IMR-90 (cell line): Measurements from ENCODE around the gene CAPN7. TPM values are rescaled to one million over a fixed set of nuclear protein-coding genes. Genes with fewer than 3 reads are reported as not detected.

Source experiments
- ATAC-seq: fragments of 200-7000 bp; cut with Tn5 transposase; 2 replicates; pipeline ENCODE4 v1.9.1; 2020; ENCODE audit warnings: low read depth, mild to moderate bottlenecking, moderate library complexity
- BruUV-seq: library from RNA; stranded (reverse); fragments of 400-500 nt; replicated peaks from 2 replicates; lab custom pipeline; 2021; lab: Mats Ljungman, UMichigan
- CTCF ChIA-PET: fragments of 300-600 bp; formaldehyde crosslinking; extraction: SDS; loops from one replicate; lab custom pipeline; 2021; ENCODE audit warnings: antibody characterized with exemption; lab: Yijun Ruan, JAX
- POLR2A ChIA-PET: fragments of 300-600 bp; sonication (Branson Sonifier 250); formaldehyde crosslinking; loops from one replicate; lab custom pipeline; 2022; ENCODE audit warnings: antibody characterized with exemption; ENCODE audit not compliant: unreplicated experiment; lab: Charles Lee
- DNase-seq: peaks from one replicate; pipeline ENCODE4 v3.0.0; 2013
- H2AFZ ChIP-seq: replicated peaks from 2 replicates; pipeline ENCODE3; 2013; ENCODE audit warnings: low read length, mild to moderate bottlenecking; ENCODE audit not compliant: poor library complexity
- H2AK5ac ChIP-seq: 2 replicates; pipeline ENCODE4 v1.6.1; 2013; ENCODE audit warnings: low read depth, low read length, inconsistent platforms
- H2AK9ac ChIP-seq: replicated peaks from 2 replicates; pipeline ENCODE3; 2013; ENCODE audit warnings: mild to moderate bottlenecking, low read depth, low read length, moderate library complexity; ENCODE audit not compliant: poor library complexity
- H2BK120ac ChIP-seq: 2 replicates; pipeline ENCODE4 v1.6.1; 2013; ENCODE audit warnings: low read depth, low read length, inconsistent platforms
- H2BK15ac ChIP-seq: 3 replicates; pipeline ENCODE4 v1.6.1; 2013; ENCODE audit warnings: low read depth, low read length, inconsistent platforms
- H2BK20ac ChIP-seq: 2 replicates; pipeline ENCODE4 v1.6.1; 2013; ENCODE audit warnings: low read depth, mild to moderate bottlenecking, inconsistent platforms, low read length, moderate library complexity
- H2BK5ac ChIP-seq: 2 replicates; pipeline ENCODE4 v1.6.1; 2013; ENCODE audit warnings: mild to moderate bottlenecking, low read depth, low read length, inconsistent platforms; ENCODE audit not compliant: poor library complexity, severe bottlenecking
- H3K14ac ChIP-seq: replicated peaks from 2 replicates; pipeline ENCODE4 v1.6.1; 2013; ENCODE audit warnings: low read depth, low read length, inconsistent platforms
- H3K18ac ChIP-seq: 2 replicates; pipeline ENCODE4 v1.6.1; 2013; ENCODE audit warnings: low read depth, low read length, control low read depth
- H3K23ac ChIP-seq: 2 replicates; pipeline ENCODE4 v1.6.1; 2013; ENCODE audit warnings: low read depth, low read length, inconsistent platforms
- H3K27ac ChIP-seq: 2 replicates; pipeline ENCODE4 v1.5.1; 2013; ENCODE audit warnings: mild to moderate bottlenecking, control low read depth, low read length; ENCODE audit not compliant: insufficient read depth
- H3K27me3 ChIP-seq: 2 replicates; pipeline ENCODE4 v1.6.1; 2013; ENCODE audit warnings: low read length; ENCODE audit not compliant: control insufficient read depth, insufficient read depth
- H3K36me3 ChIP-seq: 2 replicates; pipeline ENCODE4 v1.6.1; 2013; ENCODE audit warnings: low read length, mixed read lengths; ENCODE audit not compliant: control insufficient read depth, insufficient read depth
- H3K4ac ChIP-seq: 2 replicates; pipeline ENCODE4 v1.6.1; 2013; ENCODE audit warnings: low read depth, low read length, inconsistent platforms
- H3K4me1 ChIP-seq: 2 replicates; pipeline ENCODE4 v1.6.1; 2013; ENCODE audit warnings: low read length, mixed read lengths; ENCODE audit not compliant: control insufficient read depth, insufficient read depth
- H3K4me2 ChIP-seq: 2 replicates; pipeline ENCODE4 v1.6.1; 2013; ENCODE audit warnings: low read depth, mild to moderate bottlenecking, control low read depth, low read length, moderate library complexity
- H3K4me3 ChIP-seq: 2 replicates; pipeline ENCODE4 v1.5.1; 2013; ENCODE audit warnings: low read depth, mild to moderate bottlenecking, control low read depth, low read length, moderate library complexity; ENCODE audit not compliant: insufficient read depth
- H3K56ac ChIP-seq: 2 replicates; pipeline ENCODE4 v1.6.1; 2013; ENCODE audit warnings: low read length, inconsistent platforms; ENCODE audit not compliant: insufficient read depth; ENCODE audit errors: extremely low read depth
- H3K79me1 ChIP-seq, 2 experiments: 2 replicates each; pipeline ENCODE4 v1.6.1; 2013; ENCODE audit warnings: low read length in 2 of 2, inconsistent platforms in 1 of 2, low read depth in 1 of 2
- H3K9ac ChIP-seq: 2 replicates; pipeline ENCODE4 v1.6.1; 2013; ENCODE audit warnings: low read depth, low read length, control low read depth
- H3K9me1 ChIP-seq: 2 replicates; pipeline ENCODE4 v1.6.1; 2013; ENCODE audit warnings: low read length, inconsistent platforms; ENCODE audit not compliant: insufficient read depth
- H3K9me3 ChIP-seq: 2 replicates; pipeline ENCODE4 v1.6.1; 2013; ENCODE audit warnings: low read length; ENCODE audit not compliant: control insufficient read depth, insufficient read depth
- H4K20me1 ChIP-seq: 2 replicates; pipeline ENCODE4 v1.6.1; 2013; ENCODE audit warnings: low read length, inconsistent platforms; ENCODE audit not compliant: insufficient read depth
- H4K5ac ChIP-seq: 2 replicates; pipeline ENCODE4 v1.6.1; 2013; ENCODE audit warnings: mild to moderate bottlenecking, low read depth, low read length, control low read depth
- H4K8ac ChIP-seq, 2 experiments: 2 replicates each; pipeline ENCODE4 v1.6.1; 2013; ENCODE audit warnings: low read depth in 2 of 2, low read length in 2 of 2, control low read depth in 1 of 2, inconsistent platforms in 1 of 2
- H4K91ac ChIP-seq: 2 replicates; pipeline ENCODE4 v1.6.1; 2013; ENCODE audit warnings: low read depth, low read length, inconsistent platforms; ENCODE audit not compliant: insufficient read depth
- BHLHE40 ChIP-seq: fragments of 150-350 bp; IDR thresholded peaks from 2 replicates; pipeline ENCODE4 v1.6.1; 2016; ENCODE audit warnings: mild to moderate bottlenecking, low read depth, low read length
- CEBPB ChIP-seq: IDR thresholded peaks from 2 replicates; pipeline ENCODE4 v1.6.1; 2012; ENCODE audit warnings: low read depth, low read length, improper control_type of control experiment
- CHD1 ChIP-seq: IDR thresholded peaks from 2 replicates; pipeline ENCODE4 v1.6.1; 2012; ENCODE audit warnings: low read depth, low read length, improper control_type of control experiment
- CTCF ChIP-seq: conservative IDR thresholded peaks from 2 replicates; pipeline ENCODE4 v1.5.1; 2012; ENCODE audit warnings: mild to moderate bottlenecking, low read depth, low read length, improper control_type of control experiment
- ELK1 ChIP-seq: fragments of 150-350 bp; IDR thresholded peaks from 2 replicates; pipeline ENCODE4 v1.6.1; 2016; ENCODE audit warnings: low read depth, mild to moderate bottlenecking, low read length, moderate library complexity, borderline replicate concordance
- FOS ChIP-seq: fragments of 150-350 bp; IDR thresholded peaks from 2 replicates; pipeline ENCODE4 v1.6.1; 2016; ENCODE audit warnings: low read depth, low read length
- MAFK ChIP-seq: IDR thresholded peaks from 2 replicates; pipeline ENCODE4 v1.6.1; 2012; ENCODE audit warnings: low read depth, low read length, improper control_type of control experiment
- MAZ ChIP-seq: IDR thresholded peaks from 2 replicates; pipeline ENCODE4 v1.6.1; 2012; ENCODE audit warnings: low read depth, mild to moderate bottlenecking, low read length, improper control_type of control experiment, moderate library complexity, borderline replicate concordance
- MXI1 ChIP-seq: IDR thresholded peaks from 2 replicates; pipeline ENCODE4 v1.6.1; 2012; ENCODE audit warnings: low read depth, mild to moderate bottlenecking, low read length, moderate library complexity, borderline replicate concordance
- NFE2L2 ChIP-seq: fragments of 150-350 bp; IDR thresholded peaks from 2 replicates; pipeline ENCODE4 v1.6.1; 2016; ENCODE audit warnings: low read depth, mild to moderate bottlenecking, low read length
- POLR2A ChIP-seq: IDR thresholded peaks from 2 replicates; pipeline ENCODE4 v1.6.1; 2012; ENCODE audit warnings: mild to moderate bottlenecking, low read depth, low read length
- RAD21 ChIP-seq: IDR thresholded peaks from 2 replicates; pipeline ENCODE4 v1.6.1; 2012; ENCODE audit warnings: low read length, improper control_type of control experiment
- RCOR1 ChIP-seq: IDR thresholded peaks from 2 replicates; pipeline ENCODE4 v1.6.1; 2012; ENCODE audit warnings: mild to moderate bottlenecking, low read length, improper control_type of control experiment; ENCODE audit not compliant: insufficient replicate concordance
- RFX5 ChIP-seq: IDR thresholded peaks from 2 replicates; pipeline ENCODE4 v1.8.0; 2012; ENCODE audit warnings: low read depth, mild to moderate bottlenecking, low read length, moderate library complexity
- SMC3 ChIP-seq: fragments of 150-350 bp; IDR thresholded peaks from 2 replicates; pipeline ENCODE4 v1.6.1; 2016; ENCODE audit warnings: low read depth, mild to moderate bottlenecking, antibody characterized with exemption, low read length, moderate library complexity
- USF2 ChIP-seq: fragments of 150-350 bp; IDR thresholded peaks from 2 replicates; pipeline ENCODE4 v1.6.1; 2017; ENCODE audit warnings: mild to moderate bottlenecking, antibody characterized with exemption, low read length, low read depth
- WGBS, 2 experiments: methylation state at CpG; one replicate each; pipeline versions ENCODE4 v1.1.5 to v1.1.7; 2013; ENCODE audit warnings: missing lambda C conversion rate in 2 of 2; ENCODE audit not compliant: insufficient read length in 1 of 2; ENCODE audit errors: extremely low coverage in 2 of 2; 5-methylcytosine and 5-hydroxymethylcytosine counted together
- dilution Hi-C: fragments of 300-500 bp; cut with HindIII; formaldehyde crosslinking; loops from one replicate; pipeline ENCODE4 v1.14.3; 2018; ENCODE audit warnings: low sequenced_read_pairs; ENCODE audit not compliant: unreplicated experiment
- in situ Hi-C: fragments of 300-500 bp; cut with MboI; formaldehyde crosslinking; loops from 3 replicates; pipeline ENCODE4 v1.14.3; 2019; ENCODE audit warnings: low sequenced_read_pairs, inconsistent platforms, mixed read lengths
- intact Hi-C: fragments of 100-400 bp; cut with micrococcal nuclease; formaldehyde crosslinking; loops from 2 replicates; pipeline ENCODE4 v1.10.0; 2022
- polyA plus RNA-seq, 3 experiments: library from polyadenylated mRNA; depleted of rRNA; stranded (reverse); fragments of >200 nt; gene quantifications; 2 replicates each; pipeline ENCODE4 v1.2.3, GENCODE V29; 2012; ENCODE audit warnings: low replicate concordance in 1 of 3
- total RNA-seq: library from RNA; depleted of rRNA; stranded (reverse); fragments of >200 nt; gene quantifications from 2 replicates; pipeline ENCODE4 v1.2.3, GENCODE V29; 2012

Gene CAPN7
- total and polyA plus RNA-seq, 2 of the 4 experiments (the other 2 are of a cell fraction), result 14.5 to 21.3 TPM

- Histone ChIP-seq H3K23ac (no peak overlapping the region), H3K79me1 (peaks cover 2 to 4% of the 10 kb centered on the region in 2 experiments; a peak in 1 of 4 replicates), H3K27ac (no peak overlapping the region), H2AK5ac (no peak overlapping the region), H2BK15ac (no peak overlapping the region), H4K8ac (no peak overlapping the region), H3K27me3 (no peaks in the 10 kb centered on the region), H4K20me1 (no peaks in the 10 kb centered on the region), H3K9me1 (peaks cover 11% of the 10 kb centered on the region), H3K4me2 (no peak overlapping the region), H3K36me3 (no peaks in the 10 kb centered on the region), H3K4me3 (no peak overlapping the region), H3K18ac (no peak overlapping the region), H4K5ac (no peak overlapping the region), H3K56ac (no peak overlapping the region), H3K14ac (no peak overlapping the region), H2AFZ (no peak overlapping the region), H3K9me3 (no peaks in the 10 kb centered on the region), H2BK5ac (no peak overlapping the region), H3K9ac (no peak overlapping the region), H3K4ac (no peak overlapping the region), H4K91ac (no peak overlapping the region), H2BK20ac (no peak overlapping the region), H2BK120ac (no peak overlapping the region), H2AK9ac (no peak overlapping the region), H3K4me1 (no peaks in the 10 kb centered on the region)
- BruUV-seq, result no TSS peak
- intact Hi-C loops, result no loop called here
- ATAC-seq (no peak), DNase-seq (no peak)
- dilution Hi-C loops, result no loop called here
- no CpG with 5 or more reads among the region's 3 CpGs for WGBS, 2 experiments
- TF ChIP-seq MAZ (no peak), CHD1 (no peak), MXI1 (no peak), RAD21 (no peak), USF2 (no peak), MAFK (no peak), POLR2A (no peak), SMC3 (no peak), RCOR1 (no peak), NFE2L2 (no peak), CTCF (no peak), FOS (no peak), ELK1 (no peak), RFX5 (no peak), BHLHE40 (no peak), CEBPB (no peak)
- POLR2A ChIA-PET, result no interaction called here
- CTCF ChIA-PET, result no interaction called here
- in situ Hi-C loops, result no loop called here
Measured at GRCh38 chr3:15298504-15298903, 92.5 kb downstream of the CAPN7 start.
